Posterior vena cava (tissue), 2 donors: ENCODE results near the gene PIGX. TPM values are rescaled to one million over a fixed set of nuclear protein-coding genes. Genes with fewer than 3 reads are reported as not detected.

Experiments used
- DNase-seq: peaks from one replicate; pipeline ENCODE4 v3.0.0-alpha.2; 2020; ENCODE audit warnings: low spot score
- intact Hi-C, 2 donors: fragments of 100-400 bp; cut with DNase I; formaldehyde crosslinking; loops; one replicate each; pipeline versions ENCODE4 v1.14.1 to v1.14.2; 2022 to 2023
- long read RNA-seq, 2 donors: library from polyadenylated mRNA; unstranded; transcript quantifications; one replicate each; pipeline ENCODE4 v2.0.0, GENCODE V29; 2020 to 2021
- total RNA-seq, 2 donors: library from RNA; stranded (reverse); fragmentation: NEBNext Ultra II Directional; extraction: Animal tissue kit (Norgen Biotek cat#: 25700); gene quantifications; one replicate each; pipeline ENCODE4 v1.2.1, GENCODE V29; 2021
- donor health status: DM: yes; HTN: yes; CAD: no.
- donor health status: DM: yes; HTN: yes; CAD: no.

PIGX gene
- 10 to 100 TPM; 23.9 to 24.1 TPM for total RNA-seq
- long read RNA-seq, donor 1, transcript PIGX-202 (6 exons, 3,057 nt) = major isoform, 13 of 19 reads
- long read RNA-seq, donor 1, partial matches to known transcripts = 2 of 19 reads
- long read RNA-seq, donor 1, other reads (novel, unspliced or antisense) = 4 of 19 reads
- long read RNA-seq, donor 2, partial matches to known transcripts = 2 of 11 reads
- long read RNA-seq, donor 2, other reads (novel, unspliced or antisense) = 9 of 11 reads

DNA sequence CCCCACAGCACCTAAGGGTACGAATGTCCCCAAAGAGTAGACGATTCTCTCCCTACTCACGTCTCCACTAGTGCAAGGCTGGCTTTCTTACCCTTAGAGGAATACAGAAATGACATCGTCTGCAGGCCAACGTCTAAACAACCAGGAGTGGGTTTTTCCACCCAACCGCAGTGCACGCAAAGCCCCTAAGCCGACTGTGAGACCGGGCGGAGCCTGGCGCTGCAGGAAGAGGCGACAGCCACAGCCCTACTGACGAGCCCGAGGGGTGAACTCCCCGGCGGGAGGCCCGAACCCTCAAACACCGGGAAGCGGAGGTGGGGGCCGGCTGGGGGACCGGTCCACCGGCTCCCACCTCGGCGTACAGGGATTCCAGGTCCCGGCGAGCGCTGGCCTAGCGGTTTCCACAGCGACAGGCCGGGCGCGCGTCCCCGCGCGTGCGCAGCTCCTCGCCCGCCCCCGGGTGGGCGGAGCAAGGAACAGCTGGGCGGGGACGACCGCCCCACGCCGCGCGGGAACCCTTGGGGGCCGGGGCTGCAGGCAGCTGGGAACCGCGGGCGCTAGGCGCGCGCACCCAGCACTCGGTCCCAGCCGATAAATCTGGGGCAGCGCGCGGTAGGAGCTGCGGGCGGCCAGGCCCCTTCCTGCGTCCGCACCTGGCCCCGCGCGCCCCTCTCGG lies at the start of gene PIGX, which contains the start of gene CEP19:
Gene PIGX, plus strand, starts transcription at position 540 of the 676 bp plus-strand sequence.
Gene CEP19, minus strand, starts transcription at position 413 of the 676 bp plus-strand sequence. CDS start 3,593 bp downstream, outside the sequence.
- peak; percentile 95 for DNase-seq
- intact Hi-C loops = no loop called here

DNA sequence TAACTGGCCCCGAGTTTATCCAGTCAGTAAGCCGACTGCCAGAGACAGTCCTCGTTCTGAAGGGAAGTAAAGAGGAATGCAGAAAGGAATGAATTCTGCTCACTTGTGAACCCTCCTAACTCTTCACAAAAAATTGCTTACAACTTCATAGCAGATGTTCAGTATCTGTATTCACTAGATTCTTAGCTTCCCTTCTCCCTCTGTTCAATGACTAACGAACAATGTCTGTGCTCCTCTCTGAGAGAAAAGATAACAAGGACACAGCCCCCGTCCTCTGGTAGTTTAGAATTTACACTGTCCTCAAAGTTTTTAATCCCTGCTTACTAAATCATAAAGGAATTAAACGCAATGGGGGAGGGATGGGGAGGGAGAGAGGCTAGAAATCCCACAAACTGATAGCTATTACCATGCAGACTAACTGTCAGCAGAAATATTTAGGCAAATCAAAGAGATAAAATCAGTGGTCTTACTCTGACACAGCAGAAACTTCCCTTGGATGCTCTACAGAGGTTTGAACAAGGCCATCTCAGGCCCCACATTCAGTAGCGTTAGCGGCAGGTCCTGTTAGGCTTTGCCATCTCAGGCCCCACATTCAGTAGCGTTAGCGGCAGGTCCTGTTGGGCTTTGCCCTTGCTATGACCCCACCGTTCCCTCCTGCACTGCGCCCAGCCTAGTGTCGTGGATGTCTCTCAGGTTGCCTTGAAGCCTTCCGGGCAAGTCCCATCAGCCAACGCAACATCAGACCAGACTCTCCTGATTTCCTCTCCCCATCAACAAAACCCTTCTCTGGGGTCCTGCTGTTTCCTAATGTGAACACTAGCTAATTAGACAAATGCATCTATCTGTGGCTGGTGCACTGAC lies 49.2 kb upstream of the PIGX start:
- DNase-seq = peak; percentile 55
- intact Hi-C loops = no loop called here

DNA sequence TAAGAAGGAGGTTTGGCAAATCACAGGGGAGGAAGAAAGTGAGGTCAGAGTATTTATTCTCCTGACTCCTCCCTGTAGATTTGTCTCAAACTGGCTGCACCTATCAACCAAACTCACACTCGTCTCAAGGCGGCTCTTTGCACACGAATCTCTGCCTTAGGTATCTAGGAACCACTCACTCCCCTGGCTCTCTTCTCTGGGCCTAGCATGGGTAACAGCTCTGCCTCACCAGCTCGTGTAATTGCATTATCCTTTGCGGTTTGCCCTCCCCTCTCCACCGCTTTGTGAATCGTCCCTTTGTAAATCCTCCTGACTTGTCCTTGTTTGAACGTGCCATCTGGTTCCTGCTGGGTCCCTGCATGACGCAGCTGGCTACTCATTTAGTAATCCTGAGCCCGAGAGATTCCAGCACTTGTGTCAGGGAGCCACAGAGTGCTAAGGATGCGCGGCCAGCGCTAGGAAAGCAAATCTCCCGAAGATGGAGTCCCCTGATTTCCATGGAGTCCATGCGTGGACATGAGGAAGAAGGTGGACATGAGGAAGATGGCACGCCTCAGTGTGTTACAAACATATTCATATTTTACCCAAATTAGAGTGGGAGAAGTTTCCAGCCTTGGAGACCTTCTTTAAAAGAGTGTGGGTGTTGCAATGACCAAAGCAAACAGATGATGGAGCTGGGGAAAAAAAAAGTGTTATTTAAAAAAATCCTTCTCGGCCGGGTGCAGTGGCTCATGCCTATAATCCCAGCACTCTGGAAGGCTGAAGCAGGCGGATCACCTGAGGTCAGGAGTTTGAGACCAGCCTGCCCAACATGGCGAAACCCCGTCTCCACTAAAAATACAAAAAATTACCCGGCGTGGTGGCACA lies 45.9 kb upstream of the PIGX start:
- no peak for DNase-seq

DNA sequence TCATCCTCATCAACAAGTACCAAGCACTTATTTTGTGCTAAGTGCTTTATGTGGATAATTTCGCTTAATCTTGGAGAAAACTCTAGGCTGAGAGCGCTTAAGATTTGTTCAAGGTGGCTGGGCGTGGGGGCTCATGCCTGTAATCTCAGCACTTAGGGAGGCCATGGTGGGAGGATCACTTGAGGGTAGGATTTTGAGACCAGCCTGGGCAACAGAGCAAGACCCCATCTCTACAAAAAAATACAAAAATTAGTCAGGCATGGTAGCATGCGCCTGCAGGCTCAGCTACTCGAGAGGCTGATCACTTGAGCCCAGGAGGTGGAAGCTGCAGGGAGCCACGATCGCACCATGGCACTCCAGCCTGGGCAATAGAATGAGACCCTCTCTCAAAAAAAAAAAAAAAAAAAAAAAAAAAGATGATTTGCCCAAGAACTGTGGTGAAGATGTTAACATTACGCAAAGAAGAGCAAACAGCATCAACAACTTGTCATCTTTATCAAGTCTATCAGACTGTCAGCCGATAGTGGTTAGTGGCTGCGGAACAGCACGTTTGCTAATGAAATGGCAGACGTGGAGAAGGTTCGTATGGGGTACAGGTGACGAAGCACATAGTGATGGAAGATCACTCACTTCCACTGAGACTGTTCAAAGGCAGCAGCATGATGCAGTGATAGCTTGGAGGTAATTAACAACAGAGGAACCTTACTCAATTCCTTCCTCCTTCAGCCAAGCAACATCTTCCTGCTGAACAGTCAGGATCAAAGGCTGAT lies 44.9 kb upstream of the PIGX start:
- no peak for DNase-seq
- intact Hi-C loops = loop anchor here in 1 of 2 donors (5.0 kb wide), 1 partner anchor 645 kb away; no protein-coding TSS in a partner anchor

More for the DNA sequence above, 45.9 kb upstream of the PIGX start:
- intact Hi-C loops = loop anchor here in 1 of 2 donors (5.0 kb wide), 1 partner anchor 644 kb away; no protein-coding TSS in a partner anchor

DNA sequence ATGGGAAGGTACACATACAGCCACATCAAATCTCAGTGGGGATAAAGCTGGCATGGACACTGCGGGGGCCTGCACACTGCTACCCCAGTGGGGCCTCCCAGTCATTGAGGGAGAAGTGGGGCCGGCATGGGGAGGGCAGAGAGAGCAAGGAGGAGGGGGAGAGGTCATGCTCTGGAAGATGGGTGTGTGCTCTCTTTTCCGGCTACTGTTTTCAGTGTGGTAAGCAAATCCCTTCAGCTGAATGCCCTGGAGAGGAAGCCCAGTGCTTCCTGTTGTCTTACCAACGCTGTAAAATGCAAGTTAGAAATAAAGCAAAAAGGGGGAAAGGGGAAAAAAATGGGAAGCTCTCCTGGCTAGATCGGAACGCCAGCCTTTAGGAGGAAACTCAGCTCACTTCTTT lies 41.8 kb upstream of the PIGX start:
- DNase-seq = no peak
- intact Hi-C loops = no loop called here

DNA sequence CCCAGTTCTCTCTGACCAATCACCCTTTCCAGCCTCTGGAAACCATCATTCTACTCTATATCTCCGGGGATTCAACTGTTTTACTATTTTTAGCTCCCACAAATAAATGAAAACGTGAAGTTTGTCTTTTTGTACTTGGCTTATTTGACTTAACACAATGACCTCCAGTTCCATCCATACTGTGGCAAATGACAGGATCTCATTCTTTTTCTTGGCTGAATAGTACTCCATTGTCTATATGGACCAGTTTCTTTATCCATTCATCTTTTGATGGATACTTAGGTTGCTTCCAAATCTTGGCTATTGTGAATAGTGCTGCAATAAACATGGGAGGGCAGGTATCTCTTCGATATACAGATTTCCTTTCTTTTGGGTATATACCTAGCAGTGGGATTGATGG lies 38.5 kb upstream of the PIGX start:
- no peak for DNase-seq
- intact Hi-C loops = no loop called here

DNA sequence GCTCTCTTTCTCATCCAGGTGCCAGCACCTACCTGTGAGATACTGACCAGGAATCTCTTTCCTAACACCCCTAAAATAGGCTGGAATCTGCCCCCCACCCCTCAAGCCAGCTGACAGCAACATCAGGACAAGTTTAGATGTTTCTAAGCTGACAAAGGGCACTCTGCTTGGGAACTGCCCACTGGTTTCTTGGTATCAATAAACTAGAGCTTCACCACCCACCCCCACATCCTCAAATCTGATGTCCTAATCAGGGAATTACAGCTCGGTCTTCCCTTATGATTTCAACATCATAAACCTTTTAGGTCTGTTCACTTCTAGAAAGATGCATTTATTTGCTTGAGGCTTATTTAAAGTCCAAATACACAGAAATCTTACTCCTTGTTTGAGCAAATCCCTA lies 34.8 kb upstream of the PIGX start:
- DNase-seq = no peak
- intact Hi-C loops = no loop called here

DNA sequence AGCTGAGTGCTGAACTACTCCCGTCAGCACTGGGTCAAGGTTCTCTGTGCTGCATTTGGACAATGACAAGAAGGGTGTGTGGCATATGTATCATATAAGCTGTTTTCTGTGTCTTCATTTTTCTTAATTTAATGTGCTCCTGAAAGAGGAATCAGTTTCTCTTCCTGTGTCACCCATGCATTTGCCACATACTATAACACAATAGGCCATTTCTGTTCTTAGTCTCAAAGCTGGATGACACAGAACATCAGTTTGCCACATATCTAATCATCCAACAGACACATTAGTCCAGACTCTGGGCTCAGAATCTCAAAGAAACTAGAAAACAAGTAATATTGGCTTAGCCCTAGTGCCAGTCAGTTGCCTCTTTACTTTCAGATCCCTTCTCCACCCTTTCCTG lies 34.2 kb upstream of the PIGX start:
- intact Hi-C loops = no loop called here
- no peak for DNase-seq

DNA sequence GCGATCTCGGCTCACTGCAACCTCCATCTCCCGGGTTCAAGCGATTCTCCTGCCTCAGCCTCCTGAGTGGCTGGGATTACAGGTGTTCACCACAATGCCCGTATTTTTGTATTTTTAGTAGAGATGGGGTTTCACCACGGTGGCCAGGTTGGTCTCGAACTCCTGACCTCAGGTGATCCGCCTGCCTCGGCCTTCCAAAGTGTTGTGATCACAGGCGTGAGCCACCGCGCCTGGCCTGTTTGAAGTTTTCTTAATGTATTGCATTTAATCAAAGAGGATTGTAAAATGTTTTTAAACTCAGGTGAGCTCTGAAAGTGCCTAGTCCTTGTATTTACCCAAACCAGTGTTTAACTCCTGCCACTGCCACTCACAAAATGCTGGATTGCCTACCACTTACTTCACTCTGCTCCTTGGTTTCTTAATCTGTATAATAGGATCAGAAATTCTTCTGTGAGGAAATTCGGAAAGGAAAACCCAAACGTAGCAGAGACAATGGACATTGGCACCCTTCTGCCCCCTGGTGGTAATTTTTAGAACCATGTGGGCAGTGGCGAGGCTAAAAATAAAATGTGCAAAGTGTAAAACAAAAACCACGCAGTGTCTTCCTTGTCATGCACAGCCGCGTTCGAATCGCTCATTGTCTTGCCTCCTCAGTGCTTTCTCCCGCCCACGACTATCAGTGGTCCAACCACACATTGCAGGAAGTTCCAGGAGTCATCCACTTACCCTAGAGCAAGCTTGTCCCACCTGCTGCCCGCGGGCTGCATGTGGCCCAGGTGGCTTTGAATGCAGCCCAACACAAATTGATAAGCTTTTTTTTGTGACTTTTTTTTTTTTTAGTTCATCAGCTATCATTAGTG lies 27.4 kb upstream of the PIGX start:
- intact Hi-C loops = loop anchor here (2.0 to 5.0 kb wide), 2 partner anchors 72 to 76 kb away; no protein-coding TSS in a partner anchor
- DNase-seq = peak; percentile 83

DNA sequence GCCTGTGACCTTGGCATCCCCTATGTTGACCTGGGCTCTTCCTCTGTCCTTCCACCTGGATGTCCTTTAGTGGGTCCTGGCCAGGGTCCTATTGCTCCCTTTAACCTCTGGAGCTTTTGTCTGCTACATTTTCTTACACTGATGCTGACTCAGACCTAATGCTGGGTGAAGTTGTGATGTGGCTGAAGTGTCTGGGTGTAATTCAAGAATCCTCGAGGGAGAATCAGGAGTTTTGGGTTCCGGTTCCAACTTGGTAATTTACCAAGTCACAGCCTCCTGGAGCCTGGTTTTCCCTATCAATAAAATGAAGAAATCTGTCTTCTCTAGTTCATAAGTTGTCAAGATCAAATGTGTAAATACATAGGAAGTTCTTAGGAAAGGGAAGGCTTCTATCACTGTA lies 25.7 kb upstream of the PIGX start:
- DNase-seq = no peak
- intact Hi-C loops = loop anchor here in 1 of 2 donors (5.0 kb wide), 1 partner anchor 74 kb away; no protein-coding TSS in a partner anchor

DNA sequence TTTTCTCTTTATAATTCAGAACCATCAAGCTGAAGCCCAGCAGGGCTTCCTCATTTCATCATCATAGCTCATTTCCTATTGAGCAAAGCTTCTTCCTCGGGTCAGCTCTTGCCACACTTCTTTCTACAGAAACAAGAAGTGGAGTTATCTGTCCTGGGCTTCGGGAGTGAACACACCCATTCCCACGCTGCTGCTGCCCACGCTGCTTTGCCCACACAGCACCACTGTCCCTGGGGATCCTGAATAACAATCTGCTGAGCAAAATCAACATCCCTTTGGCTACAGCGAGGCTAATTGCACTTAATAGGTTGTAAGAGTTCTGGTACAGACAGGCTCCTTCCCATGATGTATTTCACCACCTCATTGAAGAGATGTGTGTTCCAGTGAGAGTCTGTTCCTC lies 23.8 kb upstream of the PIGX start:
- intact Hi-C loops = loop anchor here in 1 of 2 donors (5.0 kb wide), 1 partner anchor 76 kb away; no protein-coding TSS in a partner anchor
- DNase-seq = peak; percentile 87

DNA sequence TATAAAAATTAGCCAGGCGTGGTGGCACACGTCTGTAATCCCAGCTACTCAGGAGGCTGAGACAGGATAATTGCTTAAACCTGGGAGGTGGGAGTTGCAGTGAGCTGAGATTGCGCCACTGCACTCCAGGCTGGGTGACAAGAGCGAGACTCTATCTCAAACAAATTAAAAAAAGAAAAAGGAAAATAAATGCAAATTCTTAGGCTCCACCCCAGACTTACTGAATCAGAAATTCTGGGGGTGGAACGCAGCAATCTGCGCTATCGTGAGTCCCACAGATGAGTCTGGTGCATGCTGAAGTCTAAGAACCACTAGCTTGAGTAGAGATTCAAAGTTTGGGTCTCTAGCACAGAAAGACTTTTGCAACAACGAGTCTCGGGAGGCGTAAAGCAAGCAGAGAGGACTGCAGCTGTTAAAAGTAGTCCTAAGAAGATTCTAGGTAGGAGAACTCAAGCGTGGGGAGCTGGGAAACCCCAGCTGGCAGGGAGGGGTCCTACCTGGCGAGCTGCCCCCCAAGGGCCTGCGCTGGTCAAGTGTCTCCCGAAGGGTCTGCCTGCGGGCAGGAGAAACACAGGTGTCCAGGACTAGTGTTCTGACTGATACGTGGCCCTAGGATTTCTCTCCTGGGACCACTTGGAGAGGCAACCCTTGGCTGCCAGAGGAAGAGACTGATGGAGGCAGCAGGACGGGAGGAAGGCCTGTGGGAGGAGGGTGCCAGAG lies 22.1 kb upstream of the PIGX start:
- no peak for DNase-seq
- intact Hi-C loops = loop anchor here in 1 of 2 donors (5.0 kb wide), 1 partner anchor 78 kb away; no protein-coding TSS in a partner anchor

DNA sequence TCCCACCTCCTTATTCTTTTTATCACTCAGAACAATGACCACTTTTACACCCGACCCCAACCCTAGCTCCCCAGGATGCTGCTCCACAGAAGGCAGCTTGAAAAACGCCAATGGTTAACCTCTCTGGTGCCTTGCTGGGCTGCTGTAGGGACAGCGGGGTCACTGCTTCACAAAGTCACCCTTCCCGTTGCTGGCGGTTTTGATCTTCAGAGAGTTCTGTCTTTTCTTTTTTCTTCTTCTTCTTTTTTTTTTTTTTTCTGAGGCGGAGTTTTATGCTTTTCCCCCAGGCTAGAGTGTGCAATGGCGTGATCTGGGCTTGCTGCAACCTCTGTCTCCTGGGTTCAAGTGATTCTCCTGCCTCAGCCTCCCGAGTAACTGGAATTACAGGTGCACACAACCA lies 20.8 kb upstream of the PIGX start:
- intact Hi-C loops = no loop called here
- DNase-seq = no peak

DNA sequence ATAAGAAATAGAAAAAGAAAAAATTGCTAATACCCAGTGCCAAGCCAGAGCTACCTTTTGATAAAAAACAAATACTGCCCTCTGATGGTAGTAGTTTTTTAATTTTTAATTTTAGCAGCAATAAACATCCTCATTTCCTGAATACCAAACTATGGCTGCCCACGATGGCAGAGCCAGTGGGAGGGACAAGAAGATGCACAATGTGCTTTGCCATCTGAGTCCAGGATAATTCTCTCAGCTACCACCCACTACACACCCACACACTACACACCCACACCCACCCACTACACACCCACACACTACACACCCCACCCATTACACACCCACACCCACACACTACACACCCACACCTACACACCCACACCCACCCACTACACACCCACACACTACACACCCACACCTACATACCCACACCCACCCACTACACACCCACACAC lies 18.0 kb upstream of the PIGX start:
- DNase-seq = no peak
- intact Hi-C loops = no loop called here

DNA sequence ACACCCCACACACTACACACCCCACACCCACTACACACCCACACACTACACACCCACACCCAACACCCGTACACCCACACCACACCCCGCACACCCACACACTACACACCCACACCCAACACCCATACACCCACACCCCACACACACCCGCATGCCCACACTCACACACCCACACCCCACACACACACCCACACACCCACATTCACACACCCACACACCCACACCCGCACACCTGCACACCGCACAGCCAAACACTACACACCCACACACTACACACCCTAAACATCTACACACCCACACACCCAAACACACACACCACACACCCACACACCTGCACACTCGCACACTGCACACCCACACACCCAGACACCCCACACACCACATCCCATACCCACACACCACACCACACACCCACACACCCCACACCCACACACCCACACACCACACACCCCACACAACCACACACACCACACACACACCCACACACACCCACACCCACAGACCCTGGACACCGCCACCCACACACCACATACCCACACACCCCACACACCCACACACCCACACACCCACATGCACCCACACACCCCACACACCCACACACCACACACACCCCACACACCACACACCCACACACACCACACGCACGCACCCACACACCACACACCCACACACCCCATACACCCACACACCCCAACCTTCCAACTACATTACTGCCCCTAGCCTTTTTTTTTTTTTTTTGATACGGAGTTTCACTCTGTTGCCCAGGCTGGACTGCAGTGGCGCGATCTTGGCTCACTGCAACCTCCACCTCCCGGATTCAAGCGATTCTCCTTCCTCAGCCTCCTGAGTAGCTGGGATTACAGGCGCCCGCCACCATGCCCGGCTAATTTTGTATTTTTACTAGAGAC lies 17.0 kb upstream of the PIGX start:
- no peak for DNase-seq
- intact Hi-C loops = no loop called here
